GM18951 (cell line): ENCODE data around the gene FJX1.

Experiments
- POLR2A ChIP-seq: IDR thresholded peaks from 4 replicates; pipeline ENCODE4 v1.6.1; 2011; ENCODE audit warnings: mild to moderate bottlenecking; ENCODE audit not compliant: insufficient read length, insufficient read depth; ENCODE audit errors: extremely low read depth
- in situ Hi-C: fragments of 300-500 bp; cut with MboI; formaldehyde crosslinking; loops from one replicate; pipeline ENCODE4 v1.12.0; 2022; ENCODE audit warnings: low sequenced_read_pairs, mixed read lengths, inconsistent platforms; ENCODE audit not compliant: unreplicated experiment

FJX1 gene

DNA sequence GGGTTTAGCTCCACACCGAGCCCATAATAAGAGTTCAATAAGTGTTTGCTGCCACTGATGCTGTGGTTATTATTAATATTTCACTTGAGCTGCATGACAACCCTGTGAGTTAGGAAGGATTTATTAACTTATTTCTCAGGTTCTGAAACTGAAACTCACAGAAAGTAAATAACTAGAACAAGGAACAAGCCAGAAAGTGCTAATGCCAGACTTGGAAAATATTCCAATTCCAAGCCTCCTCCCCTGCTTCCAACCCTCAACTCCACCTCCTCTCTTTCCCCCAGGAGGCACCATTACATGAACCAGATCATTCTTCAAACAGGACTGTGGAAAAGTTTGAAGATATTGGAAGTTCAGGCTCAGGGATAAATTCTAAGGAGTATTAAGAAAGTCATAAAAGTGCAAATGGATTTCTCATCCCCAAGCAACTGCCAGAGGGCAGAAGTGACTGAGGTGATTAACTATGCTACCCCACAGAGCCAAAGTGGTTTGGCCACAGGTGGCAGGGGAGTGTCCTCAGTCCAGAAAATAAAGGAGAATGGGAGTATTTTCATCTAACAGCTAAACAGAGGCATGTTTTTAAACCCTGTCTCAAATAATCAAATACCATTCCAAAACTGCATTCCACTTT, 3.2 kb upstream of the FJX1 start:
- in situ Hi-C loops = loop anchor here (10.0 to 25.0 kb wide), 3 partner anchors 197 to 650 kb away; no protein-coding TSS in a partner anchor
- TF ChIP-seq POLR2A = no peak

DNA sequence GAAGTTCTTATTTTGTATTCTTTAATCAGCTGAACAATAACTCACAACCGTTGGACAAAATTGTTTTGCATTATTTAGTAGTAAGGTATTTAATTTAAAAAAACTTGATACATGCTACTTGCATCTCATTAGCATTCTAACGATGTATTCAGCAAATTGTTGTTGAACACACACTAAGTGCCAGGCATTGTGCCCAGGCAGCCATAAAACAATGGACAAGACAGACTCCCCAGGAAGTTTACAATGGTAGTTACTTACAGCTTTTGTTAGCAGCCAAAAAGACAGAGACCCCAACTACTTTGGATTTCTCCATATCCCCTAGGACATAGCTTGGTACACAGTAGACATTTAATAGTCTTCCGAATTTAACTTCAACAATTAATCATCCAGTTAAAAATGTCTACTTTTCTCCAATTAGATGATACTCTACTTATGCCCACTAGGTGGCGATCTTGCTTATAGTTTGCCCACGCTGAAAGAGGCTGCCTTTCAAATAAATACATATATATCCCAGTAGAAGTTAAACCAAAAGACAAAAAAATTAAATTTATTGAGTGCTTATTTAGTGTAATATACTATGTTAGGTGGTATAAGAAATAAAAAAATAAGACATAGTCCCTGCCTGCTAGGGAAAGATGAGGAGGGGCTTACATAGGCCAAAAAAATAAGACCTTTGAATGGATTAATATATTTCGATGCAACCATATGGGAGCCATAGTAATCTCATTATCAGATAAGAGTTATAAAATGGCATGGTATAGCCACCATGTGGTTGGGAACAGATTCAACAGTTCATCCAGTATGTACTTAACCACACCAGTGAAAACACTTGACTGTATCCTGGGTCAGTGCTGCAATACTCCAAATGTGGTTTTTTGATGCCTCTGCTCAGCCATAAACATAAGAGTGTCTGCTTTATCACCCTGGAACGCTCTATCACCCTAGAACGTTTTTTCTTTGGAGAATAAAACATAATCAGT, 2.0 kb upstream of the FJX1 start:
- no peak for TF ChIP-seq POLR2A
- in situ Hi-C loops = loop anchor here (10.0 to 25.0 kb wide), 3 partner anchors 196 to 649 kb away; no protein-coding TSS in a partner anchor

DNA sequence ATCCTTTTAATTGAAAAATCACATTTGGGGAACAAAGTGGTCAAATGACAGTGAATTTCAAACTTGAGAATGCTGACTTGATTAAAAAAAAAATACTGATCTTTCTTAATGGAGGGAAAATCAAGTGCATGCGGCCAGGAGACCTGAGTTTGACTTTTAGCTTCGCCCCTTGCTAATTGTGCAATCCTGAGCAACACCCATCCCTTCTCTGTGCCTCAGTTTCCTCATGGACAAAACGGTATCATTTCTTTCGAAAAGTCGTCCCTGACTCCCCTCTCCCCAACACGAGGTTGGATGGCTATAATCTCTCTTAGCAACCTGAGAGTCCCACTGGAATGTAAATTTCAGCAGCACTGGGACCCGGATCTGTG, 959 bp upstream of the FJX1 start:
- in situ Hi-C loops = loop anchor here (10.0 to 25.0 kb wide), 3 partner anchors 195 to 648 kb away; no protein-coding TSS in a partner anchor
- no peak for TF ChIP-seq POLR2A

DNA sequence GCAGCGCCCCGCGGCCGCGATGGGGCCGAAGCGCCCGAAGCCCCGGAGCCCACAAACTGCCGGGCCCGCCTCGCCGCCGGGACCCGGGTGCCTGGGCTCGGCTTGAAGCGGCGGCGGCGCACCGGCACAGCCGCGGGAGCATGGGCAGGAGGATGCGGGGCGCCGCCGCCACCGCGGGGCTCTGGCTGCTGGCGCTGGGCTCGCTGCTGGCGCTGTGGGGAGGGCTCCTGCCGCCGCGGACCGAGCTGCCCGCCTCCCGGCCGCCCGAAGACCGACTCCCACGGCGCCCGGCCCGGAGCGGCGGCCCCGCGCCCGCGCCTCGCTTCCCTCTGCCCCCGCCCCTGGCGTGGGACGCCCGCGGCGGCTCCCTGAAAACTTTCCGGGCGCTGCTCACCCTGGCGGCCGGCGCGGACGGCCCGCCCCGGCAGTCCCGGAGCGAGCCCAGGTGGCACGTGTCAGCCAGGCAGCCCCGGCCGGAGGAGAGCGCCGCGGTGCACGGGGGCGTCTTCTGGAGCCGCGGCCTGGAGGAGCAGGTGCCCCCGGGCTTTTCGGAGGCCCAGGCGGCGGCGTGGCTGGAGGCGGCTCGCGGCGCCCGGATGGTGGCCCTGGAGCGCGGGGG, 346 bp downstream of the FJX1 start:
- in situ Hi-C loops = loop anchor here (10.0 to 25.0 kb wide), 3 partner anchors 194 to 646 kb away; no protein-coding TSS in a partner anchor
- TF ChIP-seq POLR2A = peak; percentile 14

DNA sequence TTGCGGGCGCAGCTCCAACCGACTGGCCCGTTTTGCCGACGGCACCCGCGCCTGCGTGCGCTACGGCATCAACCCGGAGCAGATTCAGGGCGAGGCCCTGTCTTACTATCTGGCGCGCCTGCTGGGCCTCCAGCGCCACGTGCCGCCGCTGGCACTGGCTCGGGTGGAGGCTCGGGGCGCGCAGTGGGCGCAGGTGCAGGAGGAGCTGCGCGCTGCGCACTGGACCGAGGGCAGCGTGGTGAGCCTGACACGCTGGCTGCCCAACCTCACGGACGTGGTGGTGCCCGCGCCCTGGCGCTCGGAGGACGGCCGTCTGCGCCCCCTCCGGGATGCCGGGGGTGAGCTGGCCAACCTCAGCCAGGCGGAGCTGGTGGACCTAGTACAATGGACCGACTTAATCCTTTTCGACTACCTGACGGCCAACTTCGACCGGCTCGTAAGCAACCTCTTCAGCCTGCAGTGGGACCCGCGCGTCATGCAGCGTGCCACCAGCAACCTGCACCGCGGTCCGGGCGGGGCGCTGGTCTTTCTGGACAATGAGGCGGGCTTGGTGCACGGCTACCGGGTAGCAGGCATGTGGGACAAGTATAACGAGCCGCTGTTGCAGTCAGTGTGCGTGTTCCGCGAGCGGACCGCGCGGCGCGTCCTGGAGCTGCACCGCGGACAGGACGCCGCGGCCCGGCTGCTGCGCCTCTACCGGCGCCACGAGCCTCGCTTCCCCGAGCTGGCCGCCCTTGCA, 1.0 kb downstream of the FJX1 start:
- in situ Hi-C loops = loop anchor here (10.0 to 25.0 kb wide), 3 partner anchors 193 to 646 kb away; no protein-coding TSS in a partner anchor
- no peak for TF ChIP-seq POLR2A

DNA sequence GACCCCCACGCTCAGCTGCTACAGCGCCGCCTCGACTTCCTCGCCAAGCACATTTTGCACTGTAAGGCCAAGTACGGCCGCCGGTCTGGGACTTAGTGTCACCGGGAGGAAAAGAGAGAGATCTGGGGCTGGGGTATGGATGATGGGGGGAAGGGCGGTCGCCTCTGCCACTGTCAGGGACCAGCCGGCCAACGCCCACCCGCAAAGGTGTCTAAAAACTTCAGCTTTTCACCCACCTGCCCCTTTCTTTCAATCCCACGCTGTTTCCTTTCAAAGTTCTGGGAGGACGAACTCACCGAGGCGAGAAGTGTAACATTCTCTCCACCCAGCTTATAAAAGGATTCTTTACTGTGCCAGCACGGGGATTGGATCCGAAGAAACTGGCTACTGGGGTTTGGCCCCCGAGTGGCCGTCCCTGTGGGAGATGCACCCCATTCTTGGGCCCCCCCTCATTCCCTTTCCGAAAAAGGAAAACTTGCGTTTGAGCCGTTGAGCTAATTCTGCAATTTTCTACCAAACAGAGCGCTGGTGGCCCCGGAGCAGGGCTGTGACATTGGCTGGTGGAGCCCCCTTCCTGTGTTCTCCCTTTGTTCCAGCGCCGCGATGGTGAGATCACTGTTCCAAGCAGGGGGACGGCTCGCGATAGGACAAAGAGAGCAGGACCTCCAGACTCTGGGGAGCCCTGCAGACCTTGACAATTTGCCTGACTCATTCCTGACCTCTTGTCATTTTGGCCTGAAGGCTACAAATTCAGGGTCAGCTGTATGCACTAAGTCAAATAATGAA, 1.8 kb downstream of the FJX1 start:
- no peak for TF ChIP-seq POLR2A
- in situ Hi-C loops = loop anchor here (10.0 to 25.0 kb wide), 3 partner anchors 192 to 645 kb away; no protein-coding TSS in a partner anchor

DNA sequence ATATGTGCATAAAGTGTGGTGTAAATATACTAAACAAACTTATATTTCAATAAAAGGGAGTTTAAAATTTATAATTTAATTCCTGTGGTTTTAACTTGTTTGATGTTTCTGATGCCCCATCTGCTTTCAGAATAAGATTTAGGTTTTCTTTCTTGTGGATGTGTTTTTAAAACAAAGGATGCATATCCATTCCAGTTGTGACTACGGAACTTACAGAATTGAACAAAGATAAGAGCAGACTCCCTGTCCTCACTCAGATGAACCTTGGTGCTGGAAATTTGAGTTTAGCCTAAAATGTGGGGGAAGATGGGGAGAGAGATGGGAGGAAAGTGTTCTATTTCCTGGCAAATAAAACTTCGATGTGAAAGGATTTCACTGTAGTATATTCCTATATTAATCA, 2.5 kb downstream of the FJX1 start:
- in situ Hi-C loops = loop anchor here (25.0 kb wide), 2 partner anchors 192 to 442 kb away; no protein-coding TSS in a partner anchor

DNA sequence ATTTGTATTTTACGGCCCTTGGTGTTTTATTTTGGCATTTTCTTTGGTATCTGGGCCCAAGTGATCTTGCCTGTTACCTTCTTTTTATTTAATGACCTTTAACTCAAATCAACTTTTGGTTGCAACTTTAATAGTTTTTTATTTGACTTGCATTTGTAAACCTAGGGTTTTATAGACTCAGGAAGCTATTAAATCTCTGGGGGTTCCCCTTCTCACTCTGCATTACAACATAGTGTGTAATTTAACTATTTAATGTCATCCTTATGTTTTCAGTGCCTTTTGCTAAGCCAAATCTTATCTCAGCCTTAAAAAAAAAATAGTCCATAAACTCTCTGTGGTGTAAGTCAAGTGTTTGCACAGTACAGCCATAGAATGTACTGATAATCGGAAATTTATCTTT, 3.4 kb downstream of the FJX1 start:
- in situ Hi-C loops = loop anchor here (25.0 kb wide), 2 partner anchors 191 to 441 kb away; no protein-coding TSS in a partner anchor
- no peak for TF ChIP-seq POLR2A

More for the DNA sequence above, 2.5 kb downstream of the FJX1 start:
- TF ChIP-seq POLR2A = no peak

DNA sequence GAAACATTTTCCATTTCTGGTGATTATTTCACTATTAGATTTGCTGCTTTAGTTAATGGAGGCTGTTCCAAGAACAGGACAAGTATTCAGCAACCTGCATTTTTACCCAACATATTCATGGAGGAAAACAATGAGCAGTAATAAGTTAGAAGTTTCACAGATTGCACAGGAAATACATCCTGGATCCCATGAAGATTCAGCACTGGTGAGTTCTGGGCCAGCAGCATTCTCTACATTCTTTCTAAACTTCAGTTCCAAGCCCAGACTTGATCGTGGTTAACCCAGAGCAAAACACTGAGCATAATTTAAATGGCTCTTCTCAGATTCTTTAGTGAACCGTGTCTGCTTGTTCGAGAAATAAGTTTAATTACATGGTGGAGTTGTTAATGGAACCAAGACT, 3.8 kb downstream of the FJX1 start:
- in situ Hi-C loops = loop anchor here (25.0 kb wide), 2 partner anchors 190 to 440 kb away; no protein-coding TSS in a partner anchor
- TF ChIP-seq POLR2A = no peak

DNA sequence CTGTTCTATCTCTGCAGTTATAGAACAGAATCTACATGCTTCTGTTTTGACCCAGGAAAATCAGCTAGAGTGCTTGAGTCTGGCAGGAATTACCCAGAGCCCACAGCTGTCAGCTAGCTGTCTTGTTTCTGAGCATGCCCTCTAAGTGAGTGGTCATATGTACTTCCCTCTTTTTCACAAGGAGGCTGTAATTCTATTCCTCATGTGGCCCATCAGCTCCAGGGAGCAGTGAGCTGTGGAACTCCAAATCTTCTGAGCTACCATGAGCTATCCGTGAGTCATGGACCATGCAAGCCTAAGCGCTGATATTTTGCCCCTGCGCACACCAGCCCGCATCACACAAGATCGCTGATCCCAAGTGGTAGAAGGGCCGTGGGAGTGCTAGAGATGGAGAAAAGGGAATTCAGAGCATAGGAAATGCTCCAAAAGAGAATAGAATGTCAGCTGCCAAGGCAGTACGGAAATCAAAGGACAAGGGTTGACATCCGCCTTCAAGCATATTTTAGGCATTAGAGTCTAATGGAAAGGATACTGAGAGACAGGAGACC, 5.4 kb downstream of the FJX1 start:
- in situ Hi-C loops = loop anchor here (25.0 kb wide), 2 partner anchors 189 to 439 kb away; no protein-coding TSS in a partner anchor

DNA sequence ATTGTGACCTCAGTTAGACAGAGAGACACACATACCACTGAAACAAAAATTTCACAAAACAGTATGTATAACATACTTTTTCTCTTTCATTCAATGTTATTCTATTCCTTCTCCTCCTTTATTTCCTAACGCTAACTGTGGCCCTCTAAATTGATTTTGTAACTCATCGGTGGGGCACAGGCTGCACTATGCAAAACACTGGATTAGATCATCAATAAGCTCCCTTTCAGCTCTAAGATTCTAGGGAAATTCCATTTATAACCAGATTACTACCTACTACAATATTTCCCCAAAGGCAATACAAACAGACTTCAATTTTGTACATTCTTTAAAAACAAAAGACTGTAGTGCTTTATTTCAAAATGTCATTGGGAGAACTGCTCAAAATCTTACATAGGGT, 6.1 kb downstream of the FJX1 start:
- no peak for TF ChIP-seq POLR2A
- in situ Hi-C loops = loop anchor here (25.0 kb wide), 2 partner anchors 188 to 438 kb away; no protein-coding TSS in a partner anchor

More for the DNA sequence above, 5.4 kb downstream of the FJX1 start:
- no peak for TF ChIP-seq POLR2A
